ENCODE data around the gene RGS11.

DNA sequence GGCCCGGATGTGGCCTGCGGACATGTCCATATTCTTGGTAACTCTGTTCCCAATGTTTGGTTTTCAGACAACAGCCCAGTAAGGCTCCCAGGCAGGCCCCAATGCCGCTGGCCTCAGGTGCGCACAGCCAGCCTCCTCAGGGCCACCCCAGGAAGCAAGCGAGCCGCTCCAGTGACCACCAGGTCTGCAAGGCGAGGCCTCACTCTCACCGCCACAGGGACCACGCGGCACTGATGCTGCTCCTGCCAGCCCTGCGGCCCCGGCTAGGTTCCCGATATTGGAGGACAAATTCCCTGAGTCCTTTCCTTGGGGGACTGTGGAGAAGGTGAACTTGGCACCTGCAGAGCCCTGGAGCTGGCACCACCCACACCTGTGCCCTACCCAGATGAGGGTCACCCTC lies 26.2 kb upstream of the RGS11 start:
- TF ChIP-seq CTCF (IDR thresholded peaks at IDR 0.05) (no peak), POLR2A (IDR thresholded peaks at IDR 0.05; ENCODE audit: low read depth) (no peak), POLR2AphosphoS5 (IDR thresholded peaks at IDR 0.05) (no peak), EP300 (IDR thresholded peaks at IDR 0.05) (no peak)
